ENCODE data around the gene LAMA2. TPM values are rescaled to one million over a fixed set of nuclear protein-coding genes. Genes with fewer than 3 reads are reported as not detected.

LAMA2 gene
- total and polyA plus RNA-seq, 2 of the 8 experiments (the other 6 are each of a cell fraction or from before 2014, with no cell fraction given) = 1.3 to 3.8 TPM

DNA sequence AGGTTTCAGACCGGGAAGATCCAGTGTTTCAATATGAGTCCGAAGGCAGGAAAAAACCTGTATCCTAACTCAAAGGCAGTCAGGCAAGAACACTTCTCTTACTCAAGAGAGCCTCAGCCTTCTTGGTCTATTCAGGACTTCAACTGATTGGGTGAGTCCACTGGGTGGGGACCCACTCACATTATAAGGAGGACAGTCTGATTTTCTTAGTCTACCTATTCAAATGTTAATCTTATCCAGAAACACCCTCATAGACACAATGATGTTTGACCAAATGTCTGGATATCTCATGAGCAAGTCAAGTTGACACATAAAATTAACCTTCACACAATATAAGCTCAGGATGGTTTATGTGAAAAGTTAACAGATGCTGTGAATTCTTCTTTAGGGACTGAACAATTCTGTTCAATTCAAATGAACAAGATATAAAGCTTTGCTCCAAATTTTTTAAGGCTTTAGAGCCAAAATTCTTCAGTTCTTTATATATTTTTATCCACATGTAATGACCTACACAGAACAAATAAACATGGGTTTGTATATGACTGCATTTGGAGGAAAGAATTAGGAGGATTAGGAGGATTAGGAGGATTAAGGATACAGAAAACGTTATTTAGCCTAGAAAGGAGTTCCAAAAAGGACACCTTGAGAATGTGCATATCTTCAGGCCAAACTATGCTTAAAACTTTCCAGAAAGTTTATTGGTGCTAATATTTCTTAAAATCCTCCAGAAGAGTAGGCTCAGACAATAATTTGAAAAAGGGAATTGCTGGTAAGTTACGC is 35.3 kb upstream of the LAMA2 start (continued):
- no peak for TF ChIP-seq GTF2F1 (IDR thresholded peaks at IDR 0.05; ENCODE audit: borderline replicate concordance, low read depth, low read length)
- no peak for TF ChIP-seq KDM5A (IDR thresholded peaks at IDR 0.05; ENCODE audit: low read length)
- TF ChIP-seq GABPA (IDR thresholded peaks at IDR 0.05; ENCODE audit: borderline replicate concordance, insufficient read depth, low read length) = no peak
